IMR-90 (cell line): ENCODE measurements around the gene DELE1. TPM values are rescaled to one million over a fixed set of nuclear protein-coding genes. Genes with fewer than 3 reads are reported as not detected.

Experiments used
- ATAC-seq: fragments of 200-7000 bp; cut with Tn5 transposase; 2 replicates; pipeline ENCODE4 v1.9.1; 2020; ENCODE audit warnings: low read depth, mild to moderate bottlenecking, moderate library complexity
- BruUV-seq: library from RNA; stranded (reverse); fragments of 400-500 nt; replicated peaks from 2 replicates; lab custom pipeline; 2021; lab: Mats Ljungman, UMichigan
- CTCF ChIA-PET: fragments of 300-600 bp; formaldehyde crosslinking; extraction: SDS; loops from one replicate; lab custom pipeline; 2021; ENCODE audit warnings: antibody characterized with exemption; lab: Yijun Ruan, JAX
- POLR2A ChIA-PET: fragments of 300-600 bp; sonication (Branson Sonifier 250); formaldehyde crosslinking; loops from one replicate; lab custom pipeline; 2022; ENCODE audit warnings: antibody characterized with exemption; ENCODE audit not compliant: unreplicated experiment; lab: Charles Lee
- DNase-seq: peaks from one replicate; pipeline ENCODE4 v3.0.0; 2013
- H2AFZ ChIP-seq: replicated peaks from 2 replicates; pipeline ENCODE3; 2013; ENCODE audit warnings: low read length, mild to moderate bottlenecking; ENCODE audit not compliant: poor library complexity
- H2AK5ac ChIP-seq: 2 replicates; pipeline ENCODE4 v1.6.1; 2013; ENCODE audit warnings: low read depth, low read length, inconsistent platforms
- H2AK9ac ChIP-seq: replicated peaks from 2 replicates; pipeline ENCODE3; 2013; ENCODE audit warnings: mild to moderate bottlenecking, low read depth, low read length, moderate library complexity; ENCODE audit not compliant: poor library complexity
- H2BK120ac ChIP-seq: 2 replicates; pipeline ENCODE4 v1.6.1; 2013; ENCODE audit warnings: low read depth, low read length, inconsistent platforms
- H2BK15ac ChIP-seq: 3 replicates; pipeline ENCODE4 v1.6.1; 2013; ENCODE audit warnings: low read depth, low read length, inconsistent platforms
- H2BK20ac ChIP-seq: 2 replicates; pipeline ENCODE4 v1.6.1; 2013; ENCODE audit warnings: low read depth, mild to moderate bottlenecking, inconsistent platforms, low read length, moderate library complexity
- H2BK5ac ChIP-seq: 2 replicates; pipeline ENCODE4 v1.6.1; 2013; ENCODE audit warnings: mild to moderate bottlenecking, low read depth, low read length, inconsistent platforms; ENCODE audit not compliant: poor library complexity, severe bottlenecking
- H3K14ac ChIP-seq: replicated peaks from 2 replicates; pipeline ENCODE4 v1.6.1; 2013; ENCODE audit warnings: low read depth, low read length, inconsistent platforms
- H3K18ac ChIP-seq: 2 replicates; pipeline ENCODE4 v1.6.1; 2013; ENCODE audit warnings: low read depth, low read length, control low read depth
- H3K23ac ChIP-seq: 2 replicates; pipeline ENCODE4 v1.6.1; 2013; ENCODE audit warnings: low read depth, low read length, inconsistent platforms
- H3K27ac ChIP-seq: 2 replicates; pipeline ENCODE4 v1.5.1; 2013; ENCODE audit warnings: mild to moderate bottlenecking, control low read depth, low read length; ENCODE audit not compliant: insufficient read depth
- H3K27me3 ChIP-seq: 2 replicates; pipeline ENCODE4 v1.6.1; 2013; ENCODE audit warnings: low read length; ENCODE audit not compliant: control insufficient read depth, insufficient read depth
- H3K36me3 ChIP-seq: 2 replicates; pipeline ENCODE4 v1.6.1; 2013; ENCODE audit warnings: low read length, mixed read lengths; ENCODE audit not compliant: control insufficient read depth, insufficient read depth
- H3K4ac ChIP-seq: 2 replicates; pipeline ENCODE4 v1.6.1; 2013; ENCODE audit warnings: low read depth, low read length, inconsistent platforms
- H3K4me1 ChIP-seq: 2 replicates; pipeline ENCODE4 v1.6.1; 2013; ENCODE audit warnings: low read length, mixed read lengths; ENCODE audit not compliant: control insufficient read depth, insufficient read depth
- H3K4me2 ChIP-seq: 2 replicates; pipeline ENCODE4 v1.6.1; 2013; ENCODE audit warnings: low read depth, mild to moderate bottlenecking, control low read depth, low read length, moderate library complexity
- H3K4me3 ChIP-seq: 2 replicates; pipeline ENCODE4 v1.5.1; 2013; ENCODE audit warnings: low read depth, mild to moderate bottlenecking, control low read depth, low read length, moderate library complexity; ENCODE audit not compliant: insufficient read depth
- H3K56ac ChIP-seq: 2 replicates; pipeline ENCODE4 v1.6.1; 2013; ENCODE audit warnings: low read length, inconsistent platforms; ENCODE audit not compliant: insufficient read depth; ENCODE audit errors: extremely low read depth
- H3K79me1 ChIP-seq, 2 experiments: 2 replicates each; pipeline ENCODE4 v1.6.1; 2013; ENCODE audit warnings: low read length in 2 of 2, inconsistent platforms in 1 of 2, low read depth in 1 of 2
- H3K9ac ChIP-seq: 2 replicates; pipeline ENCODE4 v1.6.1; 2013; ENCODE audit warnings: low read depth, low read length, control low read depth
- H3K9me1 ChIP-seq: 2 replicates; pipeline ENCODE4 v1.6.1; 2013; ENCODE audit warnings: low read length, inconsistent platforms; ENCODE audit not compliant: insufficient read depth
- H3K9me3 ChIP-seq: 2 replicates; pipeline ENCODE4 v1.6.1; 2013; ENCODE audit warnings: low read length; ENCODE audit not compliant: control insufficient read depth, insufficient read depth
- H4K20me1 ChIP-seq: 2 replicates; pipeline ENCODE4 v1.6.1; 2013; ENCODE audit warnings: low read length, inconsistent platforms; ENCODE audit not compliant: insufficient read depth
- H4K5ac ChIP-seq: 2 replicates; pipeline ENCODE4 v1.6.1; 2013; ENCODE audit warnings: mild to moderate bottlenecking, low read depth, low read length, control low read depth
- H4K8ac ChIP-seq, 2 experiments: 2 replicates each; pipeline ENCODE4 v1.6.1; 2013; ENCODE audit warnings: low read depth in 2 of 2, low read length in 2 of 2, control low read depth in 1 of 2, inconsistent platforms in 1 of 2
- H4K91ac ChIP-seq: 2 replicates; pipeline ENCODE4 v1.6.1; 2013; ENCODE audit warnings: low read depth, low read length, inconsistent platforms; ENCODE audit not compliant: insufficient read depth
- MXI1 ChIP-seq: IDR thresholded peaks from 2 replicates; pipeline ENCODE4 v1.6.1; 2012; ENCODE audit warnings: low read depth, mild to moderate bottlenecking, low read length, moderate library complexity, borderline replicate concordance
- NFE2L2 ChIP-seq: fragments of 150-350 bp; IDR thresholded peaks from 2 replicates; pipeline ENCODE4 v1.6.1; 2016; ENCODE audit warnings: low read depth, mild to moderate bottlenecking, low read length
- POLR2A ChIP-seq: IDR thresholded peaks from 2 replicates; pipeline ENCODE4 v1.6.1; 2012; ENCODE audit warnings: mild to moderate bottlenecking, low read depth, low read length
- WGBS, 2 experiments: methylation state at CpG; one replicate each; pipeline versions ENCODE4 v1.1.5 to v1.1.7; 2013; ENCODE audit warnings: missing lambda C conversion rate in 2 of 2; ENCODE audit not compliant: insufficient read length in 1 of 2; ENCODE audit errors: extremely low coverage in 2 of 2; 5-methylcytosine and 5-hydroxymethylcytosine counted together
- dilution Hi-C: fragments of 300-500 bp; cut with HindIII; formaldehyde crosslinking; loops from one replicate; pipeline ENCODE4 v1.14.3; 2018; ENCODE audit warnings: low sequenced_read_pairs; ENCODE audit not compliant: unreplicated experiment
- in situ Hi-C: fragments of 300-500 bp; cut with MboI; formaldehyde crosslinking; loops from 3 replicates; pipeline ENCODE4 v1.14.3; 2019; ENCODE audit warnings: low sequenced_read_pairs, inconsistent platforms, mixed read lengths
- intact Hi-C: fragments of 100-400 bp; cut with micrococcal nuclease; formaldehyde crosslinking; loops from 2 replicates; pipeline ENCODE4 v1.10.0; 2022
- polyA plus RNA-seq, 3 experiments: library from polyadenylated mRNA; depleted of rRNA; stranded (reverse); fragments of >200 nt; gene quantifications; 2 replicates each; pipeline ENCODE4 v1.2.3, GENCODE V29; 2012; ENCODE audit warnings: low replicate concordance in 1 of 3
- total RNA-seq: library from RNA; depleted of rRNA; stranded (reverse); fragments of >200 nt; gene quantifications from 2 replicates; pipeline ENCODE4 v1.2.3, GENCODE V29; 2012
- TF ChIP-seq, protein P1 (sequence below): conservative IDR thresholded peaks from 2 replicates; pipeline ENCODE4 v1.5.1; 2012; ENCODE audit warnings: mild to moderate bottlenecking, low read depth, low read length, improper control_type of control experiment
- TF ChIP-seq, protein P2 (sequence below): fragments of 150-350 bp; IDR thresholded peaks from 2 replicates; pipeline ENCODE4 v1.6.1; 2017; ENCODE audit warnings: mild to moderate bottlenecking, antibody characterized with exemption, low read length, low read depth

Gene DELE1
- total and polyA plus RNA-seq, 2 of the 4 experiments (the other 2 are of a cell fraction) = 28.0 to 66.1 TPM

DNA sequence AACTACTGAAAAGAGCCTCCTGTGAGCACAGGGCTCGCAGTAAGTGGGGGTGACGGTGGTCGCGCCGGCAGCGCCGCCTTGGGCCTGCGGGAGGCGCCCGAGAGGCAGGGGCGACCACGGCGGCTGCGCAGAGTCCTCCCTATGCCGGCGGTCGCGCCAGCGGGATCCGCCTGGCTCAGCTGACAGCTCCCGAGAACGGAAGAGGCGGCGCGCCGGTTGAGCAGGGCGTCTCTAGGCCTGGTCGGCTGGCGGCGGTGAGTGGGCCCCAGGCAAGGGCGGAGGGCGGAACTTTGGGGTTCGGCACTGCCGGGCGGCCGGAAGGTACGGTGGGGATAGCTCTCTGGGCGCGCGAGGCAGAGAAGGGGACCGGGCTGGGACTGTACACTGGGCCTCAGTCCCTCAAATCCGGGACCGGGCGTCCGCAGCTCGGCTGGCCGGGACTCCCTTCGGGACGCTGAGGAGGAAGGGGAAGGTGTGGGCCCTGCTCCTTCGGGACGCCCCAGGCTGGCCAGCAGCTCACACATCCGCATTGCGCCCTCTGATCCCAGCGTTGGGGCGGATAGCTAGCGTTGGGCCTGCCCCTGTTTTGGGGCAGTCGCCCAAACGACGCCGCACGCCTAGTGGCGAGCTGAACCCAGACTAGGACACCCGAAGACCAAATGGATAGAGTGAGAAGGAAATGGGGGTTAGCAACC, 45.4 kb downstream of the DELE1 start, which contains the start of gene RNF14:
Gene RNF14, plus strand, starts transcription at position 192 of the 695 bp plus-strand sequence. CDS start 4,484 bp downstream, outside the sequence.
- intact Hi-C loops = no loop called here
- H3K23ac ChIP-seq = peak within 1 kb of the TSS; percentile 63
- H2BK120ac ChIP-seq = peak within 1 kb of the TSS; percentile 75
- peaks cover 5% of the 10 kb centered on the region; the same call in 1 of the 2 replicates for H3K36me3 ChIP-seq
- H2BK15ac ChIP-seq = peak within 1 kb of the TSS; percentile 91; the same call in 2 of the 3 replicates
- ChIA-PET POLR2A (interaction anchor here (0.6 kb wide), 1 partner anchor 10 kb away, joined by 3 read pairs; no protein-coding TSS in a partner anchor), CTCF (interaction anchor here (0.5 to 4.3 kb wide), 15 partner anchors 9 to 505 kb away, joined by 3 to 28 read pairs (median 4); partner anchors contain the start of genes HDAC3 and RELL2)
- H2AK9ac ChIP-seq = peak within 1 kb of the TSS; percentile 96
- H3K4ac ChIP-seq = peak within 1 kb of the TSS; percentile 85
- H3K27ac ChIP-seq = peak within 1 kb of the TSS; percentile 82
- peak within 1 kb of the TSS; percentile 70 for H2BK5ac ChIP-seq
- H3K56ac ChIP-seq = peak within 1 kb of the TSS; percentile 82
- dilution Hi-C loops = no loop called here
- H3K9me3 ChIP-seq = no peaks in the 10 kb centered on the region
- H3K79me1 ChIP-seq = peaks cover 11 to 38% of the 10 kb centered on the region in 2 experiments; a peak in 2 of 4 replicates
- H2AFZ ChIP-seq = peak within 1 kb of the TSS; percentile 92
- H4K5ac ChIP-seq = peak within 1 kb of the TSS; percentile 99
- H3K14ac ChIP-seq = peak within 1 kb of the TSS; percentile 88
- no TSS peak for BruUV-seq
- ATAC-seq = peak; percentile 98
- H2AK5ac ChIP-seq = peak within 1 kb of the TSS; percentile 18
- peaks cover 8% of the 10 kb centered on the region; the same call in 1 of the 2 replicates for H3K4me1 ChIP-seq
- peak within 1 kb of the TSS; percentile 88 for H3K9ac ChIP-seq
- in situ Hi-C loops = no loop called here
- H3K4me2 ChIP-seq = peak within 1 kb of the TSS; percentile 96
- peak within 1 kb of the TSS; percentile 82 for H4K91ac ChIP-seq
- peaks cover 3% of the 10 kb centered on the region; the same call in 1 of the 2 replicates for H3K9me1 ChIP-seq
- 1% methylated on average over 30 of the region's 63 CpGs; no CpG with 5 or more reads in 1 of the 2 experiments for WGBS, 2 experiments
- peaks cover 7% of the 10 kb centered on the region; the same call in 1 of the 2 replicates for H4K20me1 ChIP-seq
- H2BK20ac ChIP-seq = 0 out of 2 replicates have a peak within 1 kb of the TSS, but pooled peaks have one; percentile 14
- H3K18ac ChIP-seq = peak within 1 kb of the TSS; percentile 77
- no peaks in the 10 kb centered on the region for H3K27me3 ChIP-seq
- DNase-seq = peak; percentile 91
- peak within 1 kb of the TSS; percentile 62 for H3K4me3 ChIP-seq
- peak; percentile 94 for TF ChIP-seq POLR2A
- 0 out of 2 replicates have a peak, but pooled peaks have one; percentile 21 for TF ChIP-seq MXI1
- TF ChIP-seq, protein P1, sequence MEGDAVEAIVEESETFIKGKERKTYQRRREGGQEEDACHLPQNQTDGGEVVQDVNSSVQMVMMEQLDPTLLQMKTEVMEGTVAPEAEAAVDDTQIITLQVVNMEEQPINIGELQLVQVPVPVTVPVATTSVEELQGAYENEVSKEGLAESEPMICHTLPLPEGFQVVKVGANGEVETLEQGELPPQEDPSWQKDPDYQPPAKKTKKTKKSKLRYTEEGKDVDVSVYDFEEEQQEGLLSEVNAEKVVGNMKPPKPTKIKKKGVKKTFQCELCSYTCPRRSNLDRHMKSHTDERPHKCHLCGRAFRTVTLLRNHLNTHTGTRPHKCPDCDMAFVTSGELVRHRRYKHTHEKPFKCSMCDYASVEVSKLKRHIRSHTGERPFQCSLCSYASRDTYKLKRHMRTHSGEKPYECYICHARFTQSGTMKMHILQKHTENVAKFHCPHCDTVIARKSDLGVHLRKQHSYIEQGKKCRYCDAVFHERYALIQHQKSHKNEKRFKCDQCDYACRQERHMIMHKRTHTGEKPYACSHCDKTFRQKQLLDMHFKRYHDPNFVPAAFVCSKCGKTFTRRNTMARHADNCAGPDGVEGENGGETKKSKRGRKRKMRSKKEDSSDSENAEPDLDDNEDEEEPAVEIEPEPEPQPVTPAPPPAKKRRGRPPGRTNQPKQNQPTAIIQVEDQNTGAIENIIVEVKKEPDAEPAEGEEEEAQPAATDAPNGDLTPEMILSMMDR = peak; percentile 92
- no peak for TF ChIP-seq NFE2L2
- TF ChIP-seq, protein P2, sequence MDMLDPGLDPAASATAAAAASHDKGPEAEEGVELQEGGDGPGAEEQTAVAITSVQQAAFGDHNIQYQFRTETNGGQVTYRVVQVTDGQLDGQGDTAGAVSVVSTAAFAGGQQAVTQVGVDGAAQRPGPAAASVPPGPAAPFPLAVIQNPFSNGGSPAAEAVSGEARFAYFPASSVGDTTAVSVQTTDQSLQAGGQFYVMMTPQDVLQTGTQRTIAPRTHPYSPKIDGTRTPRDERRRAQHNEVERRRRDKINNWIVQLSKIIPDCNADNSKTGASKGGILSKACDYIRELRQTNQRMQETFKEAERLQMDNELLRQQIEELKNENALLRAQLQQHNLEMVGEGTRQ = peak; percentile 54; the same call in 1 of the 2 replicates
- H4K8ac ChIP-seq = peak within 1 kb of the TSS; percentile 92 to 96
